Endodermal cell (in vitro differentiated cells): ENCODE results near the gene TNFSF15. TPM values are rescaled to one million over a fixed set of nuclear protein-coding genes. Genes with fewer than 3 reads are reported as not detected.

Experiments
- DNase-seq: peaks from one replicate; pipeline ENCODE4 v3.0.0-alpha.2; 2017
- H3K27ac ChIP-seq: 2 replicates; pipeline ENCODE4 v1.5.1; 2013; ENCODE audit warnings: mild to moderate bottlenecking, low read depth, low read length, moderate library complexity
- H3K27me3 ChIP-seq: 2 replicates; pipeline ENCODE4 v1.6.1; 2013; ENCODE audit warnings: mild to moderate bottlenecking, low read length, moderate library complexity; ENCODE audit not compliant: insufficient read depth, control insufficient read depth, poor library complexity, severe bottlenecking
- H3K36me3 ChIP-seq: 2 replicates; pipeline ENCODE4 v1.7.0; 2013; ENCODE audit warnings: mild to moderate bottlenecking, low read length, moderate library complexity; ENCODE audit not compliant: control insufficient read depth, insufficient read depth
- H3K4me1 ChIP-seq: one replicate; pipeline ENCODE4 v1.7.0; 2013; ENCODE audit warnings: low read length; ENCODE audit not compliant: control insufficient read depth, insufficient read depth
- H3K4me3 ChIP-seq: 2 replicates; pipeline ENCODE4 v1.5.1; 2013; ENCODE audit warnings: mild to moderate bottlenecking, low read length, moderate library complexity
- H3K9ac ChIP-seq: 2 replicates; pipeline ENCODE4 v1.6.1; 2013; ENCODE audit warnings: mild to moderate bottlenecking, low read length, moderate library complexity; ENCODE audit not compliant: poor library complexity, severe bottlenecking; ENCODE audit errors: extremely low read depth
- H3K9me3 ChIP-seq: 2 replicates; pipeline ENCODE4 v1.6.1; 2013; ENCODE audit warnings: mild to moderate bottlenecking, low read length, moderate library complexity; ENCODE audit not compliant: control insufficient read depth
- H3K27ac Mint-ChIP-seq: 2 replicates; pipeline ENCODE4 v1.8.0; 2020; ENCODE audit warnings: mixed read lengths
- H3K27me3 Mint-ChIP-seq: 2 replicates; pipeline ENCODE4 v1.8.0; 2021; ENCODE audit warnings: mild to moderate bottlenecking, mixed read lengths; ENCODE audit not compliant: insufficient read depth
- H3K36me3 Mint-ChIP-seq: 2 replicates; pipeline ENCODE4 v1.8.0; 2020; ENCODE audit warnings: low read depth, mixed read lengths
- H3K4me1 Mint-ChIP-seq: 2 replicates; pipeline ENCODE4 v1.8.0; 2020; ENCODE audit warnings: mixed read lengths
- H3K4me3 Mint-ChIP-seq: 2 replicates; pipeline ENCODE4 v1.8.0; 2020; ENCODE audit warnings: mild to moderate bottlenecking, moderate library complexity, mixed read lengths
- H3K9me3 Mint-ChIP-seq: 2 replicates; pipeline ENCODE4 v1.8.0; 2020; ENCODE audit warnings: mild to moderate bottlenecking, mixed read lengths
- CTCF ChIP-seq: fragments of 200-600 bp; sonication (generic); conservative IDR thresholded peaks from 2 replicates; pipeline ENCODE4 v1.5.0; 2021; ENCODE audit warnings: antibody characterized with exemption, mild to moderate bottlenecking
- WGBS, 2 experiments: methylation state at CpG; one replicate each; pipeline versions ENCODE4 v1.1.5 to v1.1.7; 2013; ENCODE audit warnings: missing lambda C conversion rate in 2 of 2, mixed read lengths in 1 of 2; ENCODE audit not compliant: insufficient coverage in 1 of 2, insufficient read length in 1 of 2; 5-methylcytosine and 5-hydroxymethylcytosine counted together
- total RNA-seq, 2 donors: library from RNA; stranded (reverse); fragmentation: NEBNext Ultra II Directional in 1 of 2; extraction: Animal tissue kit (Norgen Biotek cat#: 25700) in 1 of 2; gene quantifications; 2 replicates in 1 of 2; 3 replicates in 1 of 2; pipeline ENCODE4 v1.2.1, GENCODE V29; 2021

TNFSF15 gene
- total RNA-seq, 2 donors from 2014 or later = not detected

GRCh38 chr9:114818178-114818577 lies 12.3 kb upstream of the TNFSF15 start:
- WGBS, 2 experiments = 91 to 100% methylated on average over 1 of the region's 1 CpG
- H3K4me3 Mint-ChIP-seq = no peak overlapping the region

GRCh38 chr9:114813717-114814418 lies 8.0 kb upstream of the TNFSF15 start:
- Histone ChIP-seq H3K9me3 (no peaks in the 10 kb centered on the region), H3K4me3 (no peak overlapping the region), H3K4me1 (peaks cover 9% of the 10 kb centered on the region), H3K27me3 (peaks cover 27% of the 10 kb centered on the region), H3K27ac (no peak overlapping the region), H3K36me3 (no peaks in the 10 kb centered on the region), H3K9ac (no peak overlapping the region)
- Mint-ChIP-seq H3K4me3 (no peak overlapping the region), H3K9me3 (no peaks in the 10 kb centered on the region), H3K36me3 (no peaks in the 10 kb centered on the region), H3K4me1 (peaks cover 12% of the 10 kb centered on the region), H3K27me3 (peaks cover 72% of the 10 kb centered on the region), H3K27ac (no peak overlapping the region)
- DNase-seq = no peak
- WGBS, 2 experiments = 89 to 97% methylated on average over 4 to 5 of the region's 5 CpGs
- TF ChIP-seq CTCF = no peak

More at GRCh38 chr9:114818178-114818577, 12.3 kb upstream of the TNFSF15 start:
- peaks cover 20% of the 10 kb centered on the region for H3K27me3 ChIP-seq
- no peaks in the 10 kb centered on the region for H3K9me3 Mint-ChIP-seq
- no peak overlapping the region for H3K9ac ChIP-seq
- H3K4me1 Mint-ChIP-seq = peaks cover 17% of the 10 kb centered on the region
- H3K27ac Mint-ChIP-seq = no peak overlapping the region
- no peak for TF ChIP-seq CTCF
- no peak overlapping the region for H3K27ac ChIP-seq
- peaks cover 50% of the 10 kb centered on the region for H3K27me3 Mint-ChIP-seq
- no peaks in the 10 kb centered on the region for H3K36me3 ChIP-seq
- H3K4me1 ChIP-seq = peaks cover 12% of the 10 kb centered on the region
- DNase-seq = no peak
- H3K9me3 ChIP-seq = no peaks in the 10 kb centered on the region
- H3K36me3 Mint-ChIP-seq = no peaks in the 10 kb centered on the region
- no peak overlapping the region for H3K4me3 ChIP-seq

- Mint-ChIP-seq H3K36me3 (no peaks in the 10 kb centered on the region), H3K4me3 (no peak overlapping the region), H3K9me3 (no peaks in the 10 kb centered on the region), H3K27me3 (peaks cover 67% of the 10 kb centered on the region), H3K27ac (no peak overlapping the region), H3K4me1 (peaks cover 8% of the 10 kb centered on the region)
- WGBS, 2 experiments = 93 to 96% methylated on average over 4 to 5 of the region's 5 CpGs
- no peak overlapping the region for H3K27ac ChIP-seq
- no peaks in the 10 kb centered on the region for H3K36me3 ChIP-seq
- no peak for DNase-seq
- H3K9me3 ChIP-seq = no peaks in the 10 kb centered on the region
- no peak for TF ChIP-seq CTCF
- H3K9ac ChIP-seq = no peak overlapping the region
- peaks cover 34% of the 10 kb centered on the region for H3K27me3 ChIP-seq
- H3K4me3 ChIP-seq = no peak overlapping the region
- H3K4me1 ChIP-seq = no peaks in the 10 kb centered on the region
Observed at GRCh38 chr9:114811966-114812636, 6.3 kb upstream of the TNFSF15 start.
